ENCODE data around the gene RPL6. TPM values are rescaled to one million over a fixed set of nuclear protein-coding genes. Genes with fewer than 3 reads are reported as not detected.
"Not testable (repeated sequence)": the region's sequence is repeated elsewhere in the genome, so short reads cannot be mapped to it uniquely, and the experiment has no call there.

Gene RPL6
- total RNA-seq, 2 donors from 2014 or later = 1,335 to 1,400 TPM

DNA sequence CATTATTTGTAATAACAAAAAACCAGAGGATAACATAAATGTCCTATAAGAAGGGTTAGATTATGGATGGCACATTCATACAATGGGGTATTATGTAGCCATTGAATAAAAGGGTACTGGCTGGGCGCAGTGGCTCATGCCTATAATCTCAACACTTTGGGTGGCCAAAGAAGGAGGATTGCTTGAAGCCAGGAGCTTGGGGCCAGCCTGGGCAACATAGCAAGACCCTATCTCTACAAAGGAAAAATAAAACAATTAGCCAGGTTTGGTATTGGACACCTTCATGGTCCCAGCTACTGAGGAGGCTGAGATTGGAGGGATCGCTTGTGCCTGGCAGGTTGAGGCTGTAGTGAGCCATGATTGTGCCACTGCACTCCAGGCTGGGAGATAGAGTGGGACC is 24.1 kb upstream of the RPL6 start:
- no peak for ATAC-seq (replicated peaks in 1 of 2)
- H3K4me3 Mint-ChIP-seq = no peak overlapping the region
- H3K27ac Mint-ChIP-seq = no peak overlapping the region
- no peaks in the 10 kb centered on the region for H3K36me3 Mint-ChIP-seq (ENCODE audit: insufficient read depth in 2 of 2)
- DNase-seq = no peak
- H3K9me3 Mint-ChIP-seq = no peaks in the 10 kb centered on the region
- no peaks in the 10 kb centered on the region for H3K27me3 Mint-ChIP-seq (ENCODE audit: low read depth)
- H3K4me1 Mint-ChIP-seq (ENCODE audit: low read depth) = peaks cover 31% of the 10 kb centered on the region

DNA sequence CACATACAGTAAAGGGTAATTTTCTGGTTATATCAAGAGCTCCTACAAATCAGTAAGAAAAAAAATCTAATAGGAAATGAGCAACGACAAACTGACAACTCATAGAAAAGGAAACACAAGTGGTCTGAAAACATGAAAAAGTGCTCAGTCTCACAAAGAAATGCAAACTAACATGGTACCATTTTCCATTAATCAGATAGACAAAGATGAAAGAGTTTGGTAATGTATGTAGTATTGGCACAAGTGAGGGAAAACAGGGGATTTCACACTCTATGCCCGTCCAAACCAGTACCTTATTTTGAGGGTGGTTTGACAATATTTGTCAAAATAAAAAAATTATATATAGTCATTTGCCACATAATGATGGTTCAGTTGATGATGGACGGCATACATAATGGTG is 22.6 kb upstream of the RPL6 start:
- Mint-ChIP-seq H3K27me3 (ENCODE audit: low read depth) (no peaks in the 10 kb centered on the region), H3K4me3 (peak overlapping the region; percentile 16 to 42), H3K36me3 (ENCODE audit: insufficient read depth in 2 of 2) (no peaks in the 10 kb centered on the region), H3K9me3 (no peaks in the 10 kb centered on the region), H3K27ac (peak overlapping the region; percentile 23), H3K4me1 (ENCODE audit: low read depth) (peaks cover 26% of the 10 kb centered on the region)
- DNase-seq = no peak
- peak in 1 of 2 donors; percentile 19 for ATAC-seq (replicated peaks in 1 of 2)

DNA sequence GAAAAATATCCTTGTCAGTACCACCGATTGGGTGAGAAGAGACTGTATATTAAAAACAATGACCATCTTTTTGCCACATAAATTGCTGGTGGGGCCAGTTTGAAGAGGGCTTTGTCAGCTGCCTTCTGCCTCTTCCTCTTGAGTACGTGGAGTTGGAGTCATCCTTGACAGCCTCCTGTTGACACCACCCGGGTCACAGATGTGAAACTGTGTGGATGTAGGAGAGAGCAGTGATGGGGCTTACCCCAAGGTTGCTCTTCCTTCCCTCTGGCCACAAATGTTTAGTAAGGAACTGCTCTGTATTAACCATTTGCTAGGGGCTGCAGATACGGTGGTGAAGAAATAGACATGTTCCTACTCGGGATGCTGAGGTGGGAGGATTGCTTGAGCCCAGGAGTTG is 21.5 kb upstream of the RPL6 start:
- DNase-seq (peak in 1 of 2 donors; percentile 14), ATAC-seq (replicated peaks in 1 of 2) (peak; percentile 63 to 81)
- peak overlapping the region; percentile 16 to 42 for H3K4me3 Mint-ChIP-seq
- H3K27me3 Mint-ChIP-seq (ENCODE audit: low read depth) = no peaks in the 10 kb centered on the region
- H3K27ac Mint-ChIP-seq = peak overlapping the region; percentile 23
- H3K9me3 Mint-ChIP-seq = no peaks in the 10 kb centered on the region
- peaks cover 0 to 2% of the 10 kb centered on the region in 2 donors for H3K36me3 Mint-ChIP-seq (ENCODE audit: insufficient read depth in 2 of 2)
- H3K4me1 Mint-ChIP-seq (ENCODE audit: low read depth) = peaks cover 26% of the 10 kb centered on the region

DNA sequence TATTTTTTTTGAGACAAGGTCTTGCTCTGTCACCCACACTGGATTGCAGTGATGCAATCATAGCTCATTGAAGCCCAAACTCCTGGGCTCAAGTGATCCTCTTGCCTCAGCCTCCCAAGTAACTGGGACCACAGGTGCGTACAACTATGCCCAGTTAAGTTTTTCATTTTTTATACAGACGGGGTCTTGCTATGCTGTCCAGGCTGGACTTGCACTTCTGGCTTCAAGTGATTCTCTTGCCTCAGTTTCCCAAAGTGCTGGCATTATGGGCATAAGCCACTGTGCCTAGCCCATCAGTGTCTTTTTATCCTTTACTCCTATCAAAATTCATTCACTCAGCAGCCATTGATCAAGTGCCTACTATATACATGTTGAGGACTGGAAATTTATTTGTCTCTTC is 18.4 kb upstream of the RPL6 start:
- H3K27me3 Mint-ChIP-seq (ENCODE audit: low read depth) = no peaks in the 10 kb centered on the region
- no peak overlapping the region for H3K27ac Mint-ChIP-seq
- ATAC-seq (replicated peaks in 1 of 2) (no peak), DNase-seq (no peak)
- peaks cover 0 to 4% of the 10 kb centered on the region in 2 donors for H3K36me3 Mint-ChIP-seq (ENCODE audit: insufficient read depth in 2 of 2)
- H3K9me3 Mint-ChIP-seq = no peaks in the 10 kb centered on the region
- H3K4me1 Mint-ChIP-seq (ENCODE audit: low read depth) = peaks cover 49% of the 10 kb centered on the region
- H3K4me3 Mint-ChIP-seq = no peak overlapping the region

DNA sequence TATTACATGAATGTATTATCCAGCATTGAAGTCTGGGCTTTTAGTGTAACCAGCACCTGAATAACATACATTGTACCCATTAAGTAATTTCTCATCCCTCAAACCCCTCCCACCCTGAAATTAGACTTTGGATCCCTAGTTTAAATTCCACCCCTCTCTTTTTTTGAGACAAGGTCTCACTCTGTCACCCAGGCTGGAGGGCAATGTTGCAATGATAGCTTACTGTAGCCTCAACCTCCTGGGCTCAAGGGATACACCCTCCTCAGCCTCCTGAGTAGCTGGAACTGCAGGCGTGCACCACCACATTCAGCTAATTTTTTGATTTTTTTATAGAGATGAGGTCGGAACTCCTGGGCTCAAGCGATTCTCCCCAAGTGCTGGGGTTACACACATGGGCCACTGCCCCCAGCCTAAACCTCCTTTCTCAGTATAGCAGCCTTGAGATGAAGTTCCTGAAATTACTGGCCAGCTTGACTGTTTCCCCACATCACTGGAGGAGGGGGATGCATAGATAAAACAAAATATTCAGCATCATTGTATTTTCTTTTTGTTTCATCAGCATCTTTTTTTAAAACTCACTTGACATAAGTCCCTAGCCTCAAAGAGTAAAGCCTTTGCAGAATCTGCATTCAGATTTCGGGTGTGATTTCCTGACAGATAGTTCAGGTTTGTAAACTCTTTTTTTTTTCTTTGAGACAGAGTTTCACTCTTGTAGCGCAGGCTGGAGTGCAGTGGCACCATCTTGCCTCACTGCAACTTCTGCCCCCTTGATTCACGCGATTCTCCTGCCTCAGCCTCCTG is 16.4 kb upstream of the RPL6 start:
- Mint-ChIP-seq H3K27ac (no peak overlapping the region), H3K9me3 (no peaks in the 10 kb centered on the region), H3K4me3 (no peak overlapping the region), H3K27me3 (ENCODE audit: low read depth) (no peaks in the 10 kb centered on the region), H3K4me1 (ENCODE audit: low read depth) (peaks cover 49% of the 10 kb centered on the region), H3K36me3 (ENCODE audit: insufficient read depth in 2 of 2) (peaks cover 0 to 4% of the 10 kb centered on the region in 2 donors)
- no peak for DNase-seq
- peak in 1 of 2 donors; percentile 54 for ATAC-seq (replicated peaks in 1 of 2)

DNA sequence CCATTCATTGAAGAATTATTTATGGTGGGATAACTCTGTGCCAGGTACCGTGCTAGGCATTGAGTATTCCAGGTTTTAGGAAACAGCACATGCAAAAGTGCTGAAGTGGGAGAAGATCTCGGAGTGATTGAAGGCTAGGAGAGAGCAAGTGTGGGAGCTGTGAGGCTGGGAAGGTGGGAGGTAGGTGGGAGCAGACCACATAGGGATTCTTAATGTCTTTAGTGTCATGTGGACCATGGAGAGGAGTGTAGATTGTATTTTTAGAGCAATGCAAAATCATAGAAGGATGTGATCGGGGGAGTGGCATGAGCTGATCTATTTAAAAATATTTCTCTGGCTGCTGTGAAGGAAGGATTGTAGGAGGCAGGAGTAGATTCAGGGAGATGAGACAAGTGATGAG is 14.7 kb upstream of the RPL6 start:
- H3K9me3 Mint-ChIP-seq = no peaks in the 10 kb centered on the region
- H3K4me1 Mint-ChIP-seq (ENCODE audit: low read depth) = peaks cover 53% of the 10 kb centered on the region
- peak overlapping the region; percentile 16 to 43 for H3K4me3 Mint-ChIP-seq

DNA sequence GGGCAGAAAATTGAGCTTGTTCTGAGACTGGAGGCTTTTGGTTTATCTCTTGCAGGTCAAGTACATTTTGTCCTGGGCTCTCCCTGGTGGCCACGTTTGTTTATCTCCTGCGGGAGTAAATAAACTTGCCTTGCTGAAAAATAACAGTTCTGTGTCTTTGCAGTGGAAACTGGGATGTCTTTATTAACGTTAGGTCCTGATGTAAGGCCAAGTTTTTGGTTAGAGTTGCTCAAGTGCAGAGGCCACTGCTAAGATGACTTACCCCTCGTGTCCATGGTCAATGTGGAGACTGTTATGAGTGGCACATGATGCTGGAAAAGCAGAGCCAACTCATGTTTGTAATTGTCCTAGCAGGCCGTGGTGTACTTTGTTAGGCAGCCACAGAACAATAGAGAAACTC is 13.1 kb upstream of the RPL6 start:
- Mint-ChIP-seq H3K36me3 (ENCODE audit: insufficient read depth in 2 of 2) (peaks cover 2 to 12% of the 10 kb centered on the region in 2 donors), H3K4me3 (peak overlapping the region in 1 of 2 donors; percentile 33), H3K27me3 (ENCODE audit: low read depth) (no peaks in the 10 kb centered on the region), H3K27ac (no peak overlapping the region), H3K4me1 (ENCODE audit: low read depth) (peaks cover 53% of the 10 kb centered on the region), H3K9me3 (no peaks in the 10 kb centered on the region)
- DNase-seq (no peak), ATAC-seq (replicated peaks in 1 of 2) (no peak)

More for the DNA sequence above, 14.7 kb upstream of the RPL6 start:
- no peak for DNase-seq
- Mint-ChIP-seq H3K27me3 (ENCODE audit: low read depth) (no peaks in the 10 kb centered on the region), H3K36me3 (ENCODE audit: insufficient read depth in 2 of 2) (peaks cover 2 to 8% of the 10 kb centered on the region in 2 donors), H3K27ac (peak overlapping the region; percentile 36)
- ATAC-seq (replicated peaks in 1 of 2) = no peak

DNA sequence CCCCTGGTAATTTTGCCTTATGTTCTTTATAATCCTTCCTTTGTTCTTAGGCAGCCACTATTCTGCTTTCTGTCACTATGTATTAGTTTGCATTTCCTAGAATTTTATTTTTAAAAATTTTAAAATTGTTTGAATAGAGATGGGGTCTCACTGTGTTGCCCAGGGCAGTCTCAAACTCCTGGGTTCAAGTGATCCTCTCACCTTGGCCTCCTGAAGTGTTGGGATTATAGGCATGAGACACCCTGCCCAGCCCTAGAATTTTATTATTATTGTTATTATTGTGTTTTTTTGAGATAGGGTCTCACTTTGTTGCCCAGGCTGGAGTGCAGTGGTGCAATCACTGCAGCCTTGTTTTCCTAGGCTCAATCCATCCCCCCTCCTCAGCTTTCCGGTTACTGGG is 12.0 kb upstream of the RPL6 start:
- Mint-ChIP-seq H3K4me1 (ENCODE audit: low read depth) (peaks cover 53% of the 10 kb centered on the region), H3K36me3 (ENCODE audit: insufficient read depth in 2 of 2) (peaks cover 2 to 11% of the 10 kb centered on the region in 2 donors), H3K27me3 (ENCODE audit: low read depth) (no peaks in the 10 kb centered on the region)

DNA sequence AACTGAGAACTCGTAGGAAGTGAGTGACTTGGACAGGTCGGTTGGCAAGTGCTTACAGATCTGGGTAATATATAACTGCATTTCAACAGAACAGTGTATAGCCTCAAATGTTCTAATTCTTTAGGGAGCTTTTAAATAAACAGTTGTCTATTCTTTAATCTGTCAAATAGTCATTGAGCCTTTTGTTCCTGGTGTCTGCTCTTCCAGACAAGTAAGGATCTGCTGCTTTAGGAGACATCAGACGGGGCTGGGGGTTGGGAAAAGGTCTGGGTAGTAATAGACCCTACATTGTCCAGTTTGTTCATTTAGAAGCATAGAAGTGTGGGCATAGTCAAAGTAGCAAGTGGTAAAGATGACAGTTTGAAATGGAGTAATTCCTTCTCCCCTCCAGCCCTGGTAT is 11.3 kb upstream of the RPL6 start:
- Mint-ChIP-seq H3K27ac (peak overlapping the region; percentile 96), H3K4me1 (ENCODE audit: low read depth) (peaks cover 51% of the 10 kb centered on the region), H3K36me3 (ENCODE audit: insufficient read depth in 2 of 2) (peaks cover 2 to 11% of the 10 kb centered on the region in 2 donors), H3K27me3 (ENCODE audit: low read depth) (no peaks in the 10 kb centered on the region), H3K4me3 (peak overlapping the region; percentile 87 to 90), H3K9me3 (no peaks in the 10 kb centered on the region)
- ATAC-seq (replicated peaks in 1 of 2) (no peak), DNase-seq (no peak)

More for the DNA sequence above, 12.0 kb upstream of the RPL6 start:
- ATAC-seq (replicated peaks in 1 of 2) (no peak), DNase-seq (no peak)
- H3K27ac Mint-ChIP-seq = no peak overlapping the region
- H3K9me3 Mint-ChIP-seq = no peaks in the 10 kb centered on the region
- H3K4me3 Mint-ChIP-seq = peak overlapping the region in 1 of 2 donors; percentile 33

DNA sequence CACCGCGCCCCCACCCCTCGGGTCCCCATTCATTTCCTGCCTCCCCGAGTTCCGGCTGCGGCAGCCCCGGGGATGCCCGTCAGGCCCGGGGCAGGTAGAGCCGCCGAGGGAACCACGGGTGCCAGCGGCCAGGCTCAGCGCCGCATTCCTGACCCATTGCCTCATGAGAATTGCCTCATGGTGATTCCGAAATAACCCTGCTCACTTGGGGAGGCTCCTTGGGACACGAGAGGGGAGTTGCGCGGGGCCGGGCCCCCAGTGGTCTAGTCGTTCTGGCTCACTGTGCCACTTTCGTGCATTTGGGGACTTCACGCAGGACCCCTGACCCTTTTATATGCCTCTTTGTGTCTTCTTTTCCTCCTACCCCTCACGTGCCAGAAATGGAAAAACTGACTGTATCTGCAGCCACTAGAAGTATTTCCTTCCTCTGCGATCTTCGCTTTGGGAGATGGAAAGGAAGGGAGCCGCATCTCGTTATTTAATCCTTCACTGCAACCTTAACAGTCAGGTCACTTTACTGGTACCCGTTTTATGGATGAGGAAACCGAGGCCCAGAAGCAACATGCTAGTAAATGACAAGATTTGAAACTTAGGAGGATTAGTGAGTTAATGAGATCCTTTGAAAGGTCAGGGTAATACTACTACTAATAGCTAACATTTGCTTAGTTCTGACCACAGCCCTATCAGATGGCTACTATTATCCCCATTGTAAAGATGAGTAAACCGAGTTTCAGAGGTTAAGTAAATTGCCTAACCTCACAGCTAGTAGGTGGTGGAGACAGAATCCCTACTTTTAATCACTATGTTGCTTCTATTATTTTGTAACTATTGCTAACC is 10.1 kb upstream of the RPL6 start:
- H3K4me3 Mint-ChIP-seq = peak overlapping the region; percentile 87 to 90
- peak in 1 of 2 donors; percentile 21 for DNase-seq
- H3K27me3 Mint-ChIP-seq (ENCODE audit: low read depth) = no peaks in the 10 kb centered on the region
- H3K27ac Mint-ChIP-seq = peak overlapping the region; percentile 96
- no peaks in the 10 kb centered on the region for H3K9me3 Mint-ChIP-seq
- peak; percentile 66 to 74 for ATAC-seq (replicated peaks in 1 of 2)
- peaks cover 48% of the 10 kb centered on the region for H3K4me1 Mint-ChIP-seq (ENCODE audit: low read depth)
- H3K36me3 Mint-ChIP-seq (ENCODE audit: insufficient read depth in 2 of 2) = peaks cover 2 to 11% of the 10 kb centered on the region in 2 donors

DNA sequence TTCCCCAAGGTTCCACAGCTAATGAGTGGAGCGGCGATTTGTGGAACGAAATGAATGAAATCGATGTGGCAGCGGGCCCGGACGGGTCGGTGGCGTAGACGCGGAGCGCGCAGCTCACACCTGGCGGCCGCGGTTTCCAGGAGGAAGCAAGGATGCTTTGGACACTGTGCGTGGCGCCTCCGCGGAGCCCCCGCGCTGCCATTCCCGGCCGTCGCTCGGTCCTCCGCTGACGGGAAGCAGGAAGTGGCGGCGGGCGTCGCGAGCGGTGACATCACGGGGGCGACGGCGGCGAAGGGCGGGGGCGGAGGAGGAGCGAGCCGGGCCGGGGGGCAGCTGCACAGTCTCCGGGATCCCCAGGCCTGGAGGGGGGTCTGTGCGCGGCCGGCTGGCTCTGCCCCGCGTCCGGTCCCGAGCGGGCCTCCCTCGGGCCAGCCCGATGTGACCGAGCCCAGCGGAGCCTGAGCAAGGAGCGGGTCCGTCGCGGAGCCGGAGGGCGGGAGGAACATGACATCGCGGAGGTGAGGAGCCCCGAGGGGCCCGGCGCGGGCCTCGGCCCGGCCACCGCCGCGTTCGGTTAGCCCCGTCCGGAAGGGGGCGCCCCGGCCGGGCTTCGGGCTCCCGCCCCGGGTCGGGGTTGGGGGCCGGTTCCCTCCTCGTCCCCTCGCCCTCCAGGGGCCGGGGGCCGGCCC is 9.3 kb upstream of the RPL6 start, which contains the start of gene PTPN11:
PTPN11 (plus strand) TSS at position 340 of the 689 bp plus-strand sequence; CDS start at position 505, 165 bp downstream.
- H3K4me3 Mint-ChIP-seq = peak within 1 kb of the TSS; percentile 95 to 97
- H3K4me1 Mint-ChIP-seq (ENCODE audit: low read depth) = peaks cover 40% of the 10 kb centered on the region
- DNase-seq (peak; percentile 92 to 94), ATAC-seq (replicated peaks in 1 of 2) (peak; percentile 88 to 90)
- no peaks in the 10 kb centered on the region for H3K9me3 Mint-ChIP-seq
- H3K27me3 Mint-ChIP-seq (ENCODE audit: low read depth) = no peaks in the 10 kb centered on the region
- H3K27ac Mint-ChIP-seq = peak within 1 kb of the TSS; percentile 96
- H3K36me3 Mint-ChIP-seq (ENCODE audit: insufficient read depth in 2 of 2) = peaks cover 2 to 9% of the 10 kb centered on the region in 2 donors

DNA sequence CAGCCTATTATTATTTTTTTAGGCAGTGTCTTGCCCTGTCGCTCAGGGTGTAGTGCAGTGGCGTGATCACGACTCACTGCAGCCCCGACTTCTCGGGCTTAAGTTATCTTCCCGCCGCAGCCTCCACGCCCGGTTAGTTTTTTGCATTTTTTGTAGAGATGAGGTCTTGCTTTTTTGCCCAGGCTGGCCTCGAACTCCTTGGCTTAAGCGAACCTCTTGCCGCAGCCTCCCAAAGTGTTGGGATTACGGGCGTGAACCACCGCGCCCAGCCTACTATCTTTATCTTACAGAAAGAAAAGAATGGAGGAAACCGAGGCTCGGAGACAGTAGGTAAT is 8.8 kb upstream of the RPL6 start:
- Mint-ChIP-seq H3K27ac (peak overlapping the region; percentile 94), H3K27me3 (ENCODE audit: low read depth) (no peaks in the 10 kb centered on the region), H3K36me3 (ENCODE audit: insufficient read depth in 2 of 2) (peaks cover 2 to 9% of the 10 kb centered on the region in 2 donors), H3K9me3 (no peaks in the 10 kb centered on the region), H3K4me1 (ENCODE audit: low read depth) (peaks cover 35% of the 10 kb centered on the region), H3K4me3 (peak overlapping the region; percentile 95 to 97)
- DNase-seq (no peak), ATAC-seq (replicated peaks in 1 of 2) (no peak)

DNA sequence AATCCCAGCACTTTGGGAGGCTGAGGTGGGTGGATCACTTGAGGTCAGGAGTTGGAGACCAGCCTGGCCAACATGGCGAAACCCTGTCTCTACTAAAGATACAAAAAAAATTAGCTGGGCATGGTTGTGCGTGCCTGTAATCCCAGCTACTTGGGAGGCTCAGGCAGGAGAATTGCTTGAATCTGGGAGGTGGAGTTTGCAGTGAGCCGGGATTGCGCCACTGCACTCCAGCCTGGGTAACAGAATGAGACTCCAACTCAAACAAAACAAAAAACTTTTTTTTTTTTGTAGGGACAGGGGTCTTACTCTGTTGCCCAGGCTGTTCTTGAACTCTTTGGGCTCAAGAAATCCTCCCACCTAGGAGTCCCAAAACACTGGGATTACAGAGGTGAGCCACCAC is 6.1 kb upstream of the RPL6 start:
- not testable (repeated sequence) for H3K9me3 Mint-ChIP-seq; H3K27me3 Mint-ChIP-seq (ENCODE audit: low read depth); H3K4me3 Mint-ChIP-seq; H3K36me3 Mint-ChIP-seq (ENCODE audit: insufficient read depth in 2 of 2); DNase-seq; ATAC-seq (replicated peaks in 1 of 2); H3K27ac Mint-ChIP-seq
- H3K4me1 Mint-ChIP-seq (ENCODE audit: low read depth) = peaks cover 15% of the 10 kb centered on the region

Data from activated T-cell treated with anti-CD3 and anti-CD28 coated beads, Interleukin-2, amount 50 U/mL, for 72 hours (primary cell).